ENCODE data around the gene C18orf63. TPM values are rescaled to one million over a fixed set of nuclear protein-coding genes. Genes with fewer than 3 reads are reported as not detected.

C18orf63 gene
- total RNA-seq, 1 experiment from 2014 or later: not detected

DNA sequence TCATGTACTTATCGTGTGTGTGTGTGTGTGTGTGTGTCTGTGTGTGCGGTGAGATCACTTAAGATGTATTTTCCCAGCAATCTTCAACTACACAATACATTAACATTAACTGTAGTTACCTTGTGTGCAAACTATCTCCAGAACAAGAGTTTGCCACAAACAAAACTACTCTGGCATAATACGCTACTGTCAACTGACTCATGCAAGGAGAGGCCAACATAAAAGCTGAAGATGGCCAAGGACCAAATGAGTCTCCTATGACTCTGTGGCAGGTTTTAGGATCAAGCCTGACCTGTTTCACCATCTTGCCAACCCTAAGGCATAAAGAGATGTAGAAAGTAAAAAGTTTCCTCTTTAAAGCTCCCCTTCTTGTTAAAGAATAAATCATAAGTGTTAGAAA, 44.0 kb upstream of the C18orf63 start:
- H3K27me3 ChIP-seq (ENCODE audit: insufficient read depth, low read length): no peaks in the 10 kb centered on the region
- RAD21 ChIA-PET (ENCODE audit: low non-redundant PET in 1 of 2, low total read pairs in 2 of 2, uncharacterized antibody in 2 of 2, unreplicated experiment in 2 of 2): no interaction called here
- H3K4me2 ChIP-seq (ENCODE audit: low read length): no peak overlapping the region
- CTCF ChIA-PET: no interaction called here
- no peaks in the 10 kb centered on the region for H3K36me3 ChIP-seq (ENCODE audit: control insufficient read depth in 1 of 2, insufficient read depth in 2 of 2, low read length in 2 of 2)
- H3K9me3 ChIP-seq (ENCODE audit: control insufficient read depth in 1 of 2, insufficient read depth in 1 of 2, low read depth in 1 of 2, low read length in 2 of 2): no peaks in the 10 kb centered on the region
- intact Hi-C loops (cut with micrococcal nuclease): no loop called here
- no peaks in the 10 kb centered on the region for H4K20me1 ChIP-seq (ENCODE audit: insufficient read depth)
- no peak overlapping the region for H3K9ac ChIP-seq (ENCODE audit: low read length)
- H3K4me1 ChIP-seq (ENCODE audit: control insufficient read depth in 1 of 2, insufficient read depth in 2 of 2, low read length in 2 of 2): no peaks in the 10 kb centered on the region
- no peaks in the 10 kb centered on the region for H3K79me2 ChIP-seq (ENCODE audit: insufficient read depth, low read length)
- no peak overlapping the region for H3K4me3 ChIP-seq (replicated peaks in 1 of 2; ENCODE audit: low read depth in 1 of 2, low read length in 2 of 2)
- no peak overlapping the region for H3K27ac ChIP-seq (ENCODE audit: low read depth, low read length)
- POLR2A ChIA-PET: no interaction called here
- BruUV-seq (replicated peaks): no TSS peak
- no peak overlapping the region for H2AFZ ChIP-seq (ENCODE audit: low read depth, low read length, poor library complexity, severe bottlenecking)
- H3K9me2 ChIP-seq (ENCODE audit: insufficient read depth): no peaks in the 10 kb centered on the region
- no peak for DNase-seq (ENCODE audit: low read depth, low spot score)
- ATAC-seq: no peak
- TF ChIP-seq, protein P1, sequence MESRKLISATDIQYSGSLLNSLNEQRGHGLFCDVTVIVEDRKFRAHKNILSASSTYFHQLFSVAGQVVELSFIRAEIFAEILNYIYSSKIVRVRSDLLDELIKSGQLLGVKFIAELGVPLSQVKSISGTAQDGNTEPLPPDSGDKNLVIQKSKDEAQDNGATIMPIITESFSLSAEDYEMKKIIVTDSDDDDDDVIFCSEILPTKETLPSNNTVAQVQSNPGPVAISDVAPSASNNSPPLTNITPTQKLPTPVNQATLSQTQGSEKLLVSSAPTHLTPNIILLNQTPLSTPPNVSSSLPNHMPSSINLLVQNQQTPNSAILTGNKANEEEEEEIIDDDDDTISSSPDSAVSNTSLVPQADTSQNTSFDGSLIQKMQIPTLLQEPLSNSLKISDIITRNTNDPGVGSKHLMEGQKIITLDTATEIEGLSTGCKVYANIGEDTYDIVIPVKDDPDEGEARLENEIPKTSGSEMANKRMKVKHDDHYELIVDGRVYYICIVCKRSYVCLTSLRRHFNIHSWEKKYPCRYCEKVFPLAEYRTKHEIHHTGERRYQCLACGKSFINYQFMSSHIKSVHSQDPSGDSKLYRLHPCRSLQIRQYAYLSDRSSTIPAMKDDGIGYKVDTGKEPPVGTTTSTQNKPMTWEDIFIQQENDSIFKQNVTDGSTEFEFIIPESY (IDR thresholded peaks at IDR 0.05; ENCODE audit: extremely low read depth, insufficient replicate concordance, low read length): no peak
- TF ChIP-seq, protein P2, sequence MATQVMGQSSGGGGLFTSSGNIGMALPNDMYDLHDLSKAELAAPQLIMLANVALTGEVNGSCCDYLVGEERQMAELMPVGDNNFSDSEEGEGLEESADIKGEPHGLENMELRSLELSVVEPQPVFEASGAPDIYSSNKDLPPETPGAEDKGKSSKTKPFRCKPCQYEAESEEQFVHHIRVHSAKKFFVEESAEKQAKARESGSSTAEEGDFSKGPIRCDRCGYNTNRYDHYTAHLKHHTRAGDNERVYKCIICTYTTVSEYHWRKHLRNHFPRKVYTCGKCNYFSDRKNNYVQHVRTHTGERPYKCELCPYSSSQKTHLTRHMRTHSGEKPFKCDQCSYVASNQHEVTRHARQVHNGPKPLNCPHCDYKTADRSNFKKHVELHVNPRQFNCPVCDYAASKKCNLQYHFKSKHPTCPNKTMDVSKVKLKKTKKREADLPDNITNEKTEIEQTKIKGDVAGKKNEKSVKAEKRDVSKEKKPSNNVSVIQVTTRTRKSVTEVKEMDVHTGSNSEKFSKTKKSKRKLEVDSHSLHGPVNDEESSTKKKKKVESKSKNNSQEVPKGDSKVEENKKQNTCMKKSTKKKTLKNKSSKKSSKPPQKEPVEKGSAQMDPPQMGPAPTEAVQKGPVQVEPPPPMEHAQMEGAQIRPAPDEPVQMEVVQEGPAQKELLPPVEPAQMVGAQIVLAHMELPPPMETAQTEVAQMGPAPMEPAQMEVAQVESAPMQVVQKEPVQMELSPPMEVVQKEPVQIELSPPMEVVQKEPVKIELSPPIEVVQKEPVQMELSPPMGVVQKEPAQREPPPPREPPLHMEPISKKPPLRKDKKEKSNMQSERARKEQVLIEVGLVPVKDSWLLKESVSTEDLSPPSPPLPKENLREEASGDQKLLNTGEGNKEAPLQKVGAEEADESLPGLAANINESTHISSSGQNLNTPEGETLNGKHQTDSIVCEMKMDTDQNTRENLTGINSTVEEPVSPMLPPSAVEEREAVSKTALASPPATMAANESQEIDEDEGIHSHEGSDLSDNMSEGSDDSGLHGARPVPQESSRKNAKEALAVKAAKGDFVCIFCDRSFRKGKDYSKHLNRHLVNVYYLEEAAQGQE (IDR thresholded peaks at IDR 0.05; ENCODE audit: low read depth): no peak
- no peak for TF ChIP-seq RAD21 (IDR thresholded peaks at IDR 0.05; ENCODE audit: low read depth)
- TF ChIP-seq SIN3A (IDR thresholded peaks at IDR 0.05; ENCODE audit: low read depth): no peak
- no peak for TF ChIP-seq JUND (IDR thresholded peaks at IDR 0.05)

Data from HCT116 (cell line).